HepG2 (cell line): ENCODE data around the gene NSF. TPM values are rescaled to one million over a fixed set of nuclear protein-coding genes. Genes with fewer than 3 reads are reported as not detected.
A peak's percentile ranks its signal among the peaks of the same experiment; 100 is the strongest.

Source experiments
- ATF4 ChIP-seq, 2 experiments: fragments of 450-650 bp in 1 of 2; sonication (generic) in 1 of 2; formaldehyde crosslinking; IDR thresholded peaks; 2 replicates each; pipeline versions ENCODE4 v1.5.0 to v1.8.0; 2020 to 2022; ENCODE audit warnings: mild to moderate bottlenecking in 1 of 2, missing genetic modification reagents in 1 of 2
- GTF3A ChIP-seq: sonication (generic); formaldehyde crosslinking; conservative IDR thresholded peaks from 2 replicates; pipeline ENCODE4 v1.4.0; 2020; ENCODE audit warnings: mild to moderate bottlenecking, missing genetic modification reagents
- HNF4A ChIP-seq: sonication (generic); formaldehyde crosslinking; IDR thresholded peaks from 2 replicates; pipeline ENCODE4 v1.4.0; 2020; ENCODE audit warnings: missing genetic modification reagents
- IRF2 ChIP-seq: IDR thresholded peaks from 2 replicates; pipeline ENCODE4 v1.6.1; 2018; ENCODE audit warnings: missing genetic modification reagents, missing compliant biosample characterization
- MXD3 ChIP-seq: IDR thresholded peaks from 2 replicates; pipeline ENCODE4 v1.6.1; 2016; ENCODE audit warnings: mild to moderate bottlenecking, missing biosample characterization, missing genetic modification reagents
- RARA ChIP-seq: IDR thresholded peaks from 2 replicates; pipeline ENCODE4 v1.6.1; 2016; ENCODE audit warnings: missing genetic modification reagents, missing compliant biosample characterization
- ZBED4 ChIP-seq: sonication (generic); formaldehyde crosslinking; IDR thresholded peaks from 2 replicates; pipeline ENCODE4 v1.4.0; 2020; ENCODE audit warnings: missing genetic modification reagents, borderline replicate concordance
- ZNF24 ChIP-seq: fragments of 450-650 bp; IDR thresholded peaks from 2 replicates; pipeline ENCODE4 v1.6.1; 2017; ENCODE audit warnings: antibody characterized with exemption, mild to moderate bottlenecking
- ZNF431 ChIP-seq: sonication (generic); formaldehyde crosslinking; IDR thresholded peaks from 2 replicates; pipeline ENCODE4 v1.9.0; 2022; ENCODE audit warnings: missing genetic modification reagents, low read depth, mild to moderate bottlenecking, borderline replicate concordance
- ZNF446 ChIP-seq: sonication (generic); formaldehyde crosslinking; IDR thresholded peaks from 2 replicates; pipeline ENCODE4 v1.5.0; 2020; ENCODE audit warnings: mild to moderate bottlenecking, missing genetic modification reagents
- ZNF614 ChIP-seq: IDR thresholded peaks from 2 replicates; pipeline ENCODE4 v1.6.1; 2018; ENCODE audit warnings: missing biosample characterization, missing genetic modification reagents, inconsistent platforms, borderline replicate concordance
- polyA plus RNA-seq, 8 experiments: library from polyadenylated mRNA; depleted of rRNA in 3 of 8; stranded (reverse) in 7 of 8; unstranded in 1 of 8; fragments of >200 nt; fragmentation: Illumina TruSeq in 4 of 8; extraction: Trizol in 4 of 8; gene quantifications; 2 replicates each; pipeline versions ENCODE4 v1.2.1 to v1.2.3, GENCODE V29; 2011 to 2016; ENCODE audit warnings: low read depth in 4 of 8, missing spikeins in 1 of 8, mixed read lengths in 1 of 8; ENCODE audit not compliant: insufficient read depth in 1 of 8
- total RNA-seq, 5 experiments: library from RNA; depleted of rRNA; stranded (reverse); fragments of >200 nt; fragmentation: Illumina TruSeq; extraction: Trizol; gene quantifications; 2 replicates each; pipeline ENCODE4 v1.2.3, GENCODE V29; 2016; ENCODE audit warnings: low read depth in 1 of 5

The NSF gene
- total and polyA plus RNA-seq, 2 of the 13 experiments (the other 11 are each of a cell fraction or from before 2014, with no cell fraction given), result 21.9 to 37.8 TPM

- TF ChIP-seq GTF3A (CRISPR knock-in tag), result no peak
- peak; percentile 59; the same call in 1 of the 2 replicates for TF ChIP-seq ZNF614 (CRISPR knock-in tag)
- TF ChIP-seq MXD3, result no peak
- TF ChIP-seq HNF4A (CRISPR knock-in tag), result peak; percentile 76
- TF ChIP-seq ZNF446 (CRISPR knock-in tag), result no peak
- TF ChIP-seq ATF4 (CRISPR knock-in tag; IDR thresholded peaks at IDR 0.05), result 0 out of 4 replicates have a peak, but pooled peaks of 1 of the 2 experiments have one; percentile 33
- no peak for TF ChIP-seq ZNF24
- TF ChIP-seq ZBED4 (CRISPR knock-in tag), result peak; percentile 50; the same call in 1 of the 2 replicates
- no peak for TF ChIP-seq ZNF431
- peak; percentile 67; the same call in 1 of the 2 replicates for TF ChIP-seq IRF2 (CRISPR knock-in tag)
- peak; percentile 68; the same call in 1 of the 2 replicates for TF ChIP-seq RARA
- TF ChIP-seq, all 625 proteins: peak for 104
Observed at GRCh38 chr17:46783031-46783593, 192.6 kb downstream of the NSF start (continued).
